Measurements from ENCODE around the gene KRTAP1-4.

DNA sequence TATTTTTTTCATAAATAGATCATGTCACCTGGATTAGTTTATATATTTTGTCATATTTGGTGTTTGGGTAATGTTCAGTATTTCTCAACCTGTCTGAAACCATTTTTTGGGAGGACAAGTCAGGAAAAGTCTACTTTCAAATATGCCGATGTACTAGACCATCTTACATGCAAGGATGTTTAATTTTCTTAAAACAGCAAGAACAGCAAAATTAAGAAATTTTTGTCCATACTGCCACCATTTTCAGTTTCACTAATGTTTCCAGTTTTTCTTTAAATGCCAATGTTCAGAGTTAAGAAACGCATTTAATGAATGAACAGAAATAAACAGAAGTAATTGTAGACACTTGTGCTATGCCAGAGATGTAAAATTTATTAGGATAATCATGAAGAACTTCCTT, 36.9 kb downstream of the KRTAP1-4 start:
- TF ChIP-seq CTCF (conservative IDR thresholded peaks at IDR 0.05; ENCODE audit: low read depth, low read length) = no peak
- no peak for TF ChIP-seq EZH2phosphoT487 (IDR thresholded peaks at IDR 0.05; ENCODE audit: borderline replicate concordance, low read length)
- no peak for TF ChIP-seq EZH2 (IDR thresholded peaks at IDR 0.05; ENCODE audit: low read length, unreplicated experiment)
